HUDEP-2 (cell line): ENCODE measurements around the gene MISP.

ENCODE experiments used
- DNase-seq, 76 experiments: peaks; one replicate each; lab custom pipeline; 2025; ENCODE audit not compliant: unreplicated experiment in 76 of 76; lab: John Stamatoyannopoulos, UW

The MISP gene

GRCh38 chr19:795691-796581 lies 45.0 kb downstream of the MISP start:
- DNase-seq = no peak

GRCh38 chr19:796692-797527 lies 46.0 kb downstream of the MISP start, which contains the start of gene PTBP1:
Gene PTBP1, plus strand, starts transcription at chr19:797452. Its CDS starts 46 bp downstream, at chr19:797498.
- peak in 75 of 76 experiments; percentile 97 to 100 (median 100) for DNase-seq

- DNase-seq = peak in 71 of 76 experiments; percentile 28 to 92 (median 88)
Observed at GRCh38 chr19:797528-798414, 46.9 kb downstream of the MISP start.

- DNase-seq = peak in 15 of 76 experiments; percentile 26 to 58 (median 44)
Observed at GRCh38 chr19:798415-799075, 47.6 kb downstream of the MISP start.

- DNase-seq = peak in 34 of 76 experiments; percentile 25 to 63 (median 44)
Observed at GRCh38 chr19:799076-799881, 48.4 kb downstream of the MISP start.

GRCh38 chr19:800360-801029 lies 49.6 kb downstream of the MISP start:
- DNase-seq = peak in 15 of 76 experiments; percentile 18 to 54 (median 37)

- peak in 68 of 76 experiments; percentile 42 to 92 (median 80) for DNase-seq
Observed at GRCh38 chr19:801030-801860, 50.3 kb downstream of the MISP start.

GRCh38 chr19:801861-802497 lies 51.1 kb downstream of the MISP start:
- DNase-seq = no peak

GRCh38 chr19:802498-803098 lies 51.7 kb downstream of the MISP start:
- DNase-seq = no peak

GRCh38 chr19:803099-803561 lies 52.2 kb downstream of the MISP start:
- no peak for DNase-seq

- DNase-seq = no peak
Observed at GRCh38 chr19:803686-804418, 52.9 kb downstream of the MISP start.

GRCh38 chr19:804419-805165 lies 53.7 kb downstream of the MISP start:
- no peak for DNase-seq

- no peak for DNase-seq
Observed at GRCh38 chr19:805166-805551, 54.2 kb downstream of the MISP start.

GRCh38 chr19:805600-806550 lies 55.0 kb downstream of the MISP start:
- DNase-seq = no peak
